Mesendoderm (in vitro differentiated cells): ENCODE results near the gene CFAP46.
"Not testable (repeated sequence)": the region's sequence is repeated elsewhere in the genome, so short reads cannot be mapped to it uniquely, and the experiment has no call there.

Source experiments
- DNase-seq: peaks from one replicate; pipeline ENCODE4 v3.0.0; 2013
- H2AK5ac ChIP-seq: 2 replicates; pipeline ENCODE4 v1.6.1; 2013; ENCODE audit warnings: low read length, inconsistent platforms
- H2BK120ac ChIP-seq: 2 replicates; pipeline ENCODE4 v1.6.1; 2013; ENCODE audit warnings: low read depth, mild to moderate bottlenecking, low read length, moderate library complexity, mixed read lengths
- H2BK15ac ChIP-seq: replicated peaks from 2 replicates; pipeline ENCODE4 v1.6.1; 2013; ENCODE audit warnings: low read depth, mild to moderate bottlenecking, moderate library complexity
- H2BK5ac ChIP-seq: 2 replicates; pipeline ENCODE4 v1.6.1; 2013; ENCODE audit warnings: low read length, inconsistent platforms
- H3K18ac ChIP-seq: 2 replicates; pipeline ENCODE4 v1.6.1; 2013; ENCODE audit warnings: mild to moderate bottlenecking, low read length, mixed read lengths
- H3K23ac ChIP-seq: one replicate; pipeline ENCODE4 v1.6.1; 2013; ENCODE audit warnings: low read length
- H3K27ac ChIP-seq: 2 replicates; pipeline ENCODE4 v1.5.1; 2013; ENCODE audit warnings: low read depth, mild to moderate bottlenecking, inconsistent platforms, low read length, moderate library complexity
- H3K27me3 ChIP-seq: 2 replicates; pipeline ENCODE4 v1.6.1; 2013; ENCODE audit warnings: low read length, control low read depth, mild to moderate bottlenecking, inconsistent platforms; ENCODE audit not compliant: insufficient read depth, poor library complexity
- H3K36me3 ChIP-seq: 2 replicates; pipeline ENCODE4 v1.6.1; 2013; ENCODE audit warnings: low read length, inconsistent platforms; ENCODE audit not compliant: control insufficient read depth, insufficient read depth
- H3K4ac ChIP-seq: one replicate; pipeline ENCODE4 v1.6.1; 2013; ENCODE audit warnings: low read depth, mild to moderate bottlenecking, low read length, moderate library complexity
- H3K4me1 ChIP-seq: 2 replicates; pipeline ENCODE4 v1.6.1; 2013; ENCODE audit warnings: low read depth, low read length, inconsistent platforms; ENCODE audit not compliant: control insufficient read depth
- H3K4me2 ChIP-seq: 2 replicates; pipeline ENCODE4 v1.6.1; 2013; ENCODE audit warnings: low read length
- H3K4me3 ChIP-seq: 2 replicates; pipeline ENCODE4 v1.5.1; 2013; ENCODE audit warnings: mild to moderate bottlenecking, low read length
- H3K56ac ChIP-seq: one replicate; pipeline ENCODE4 v1.6.1; 2013; ENCODE audit warnings: low read length
- H3K79me1 ChIP-seq: 2 replicates; pipeline ENCODE4 v1.6.1; 2013; ENCODE audit warnings: low read length, inconsistent platforms
- H3K79me2 ChIP-seq: 2 replicates; pipeline ENCODE4 v1.6.1; 2013; ENCODE audit warnings: mild to moderate bottlenecking, low read length; ENCODE audit not compliant: control insufficient read depth, insufficient read depth
- H3K9ac ChIP-seq: 2 replicates; pipeline ENCODE4 v1.6.1; 2013; ENCODE audit warnings: low read length, inconsistent platforms
- H4K5ac ChIP-seq: one replicate; pipeline ENCODE4 v1.6.1; 2013; ENCODE audit warnings: low read length
- H4K8ac ChIP-seq: one replicate; pipeline ENCODE4 v1.6.1; 2013; ENCODE audit warnings: low read depth, mild to moderate bottlenecking, control low read depth, low read length, moderate library complexity
- WGBS: extraction: QIAGEN DNeasy Blood & Tissue Kit; methylation state at CpG from one replicate; pipeline ENCODE4 v1.1.7; 2013; ENCODE audit warnings: low lambda C conversion rate, missing lambda C conversion rate; ENCODE audit not compliant: insufficient coverage; ENCODE audit errors: extremely low coverage; 5-methylcytosine and 5-hydroxymethylcytosine counted together

The CFAP46 gene

GRCh38 chr10:132958883-132959558 is 16.7 kb upstream of the CFAP46 start:
- no CpG with 5 or more reads among the region's 23 CpGs for WGBS

GRCh38 chr10:132957981-132958882 is 15.9 kb upstream of the CFAP46 start:
- H3K27me3 ChIP-seq, result no peaks in the 10 kb centered on the region
- H2BK15ac ChIP-seq, result no peak overlapping the region
- WGBS, result no CpG with 5 or more reads among the region's 34 CpGs

More at GRCh38 chr10:132958883-132959558, 16.7 kb upstream of the CFAP46 start:
- no peak overlapping the region for H3K9ac ChIP-seq
- H3K4me3 ChIP-seq, result no peak overlapping the region
- no peak overlapping the region for H4K5ac ChIP-seq
- H3K23ac ChIP-seq, result no peak overlapping the region
- DNase-seq, result no peak
- no peak overlapping the region for H3K27ac ChIP-seq
- H3K56ac ChIP-seq, result no peak overlapping the region
- H3K4me1 ChIP-seq, result no peaks in the 10 kb centered on the region
- no peaks in the 10 kb centered on the region for H3K27me3 ChIP-seq
- no peak overlapping the region for H2BK120ac ChIP-seq
- no peaks in the 10 kb centered on the region for H3K79me2 ChIP-seq
- no peak overlapping the region for H2AK5ac ChIP-seq
- no peak overlapping the region for H4K8ac ChIP-seq
- no peak overlapping the region for H3K4ac ChIP-seq
- no peaks in the 10 kb centered on the region for H3K79me1 ChIP-seq
- no peak overlapping the region for H3K4me2 ChIP-seq
- no peaks in the 10 kb centered on the region for H3K36me3 ChIP-seq
- H3K18ac ChIP-seq, result no peak overlapping the region
- H2BK5ac ChIP-seq, result no peak overlapping the region
- no peak overlapping the region for H2BK15ac ChIP-seq

GRCh38 chr10:132957131-132957530 is 14.8 kb upstream of the CFAP46 start:
- no peaks in the 10 kb centered on the region for H3K4me1 ChIP-seq
- H3K9ac ChIP-seq, result no peak overlapping the region
- no peak overlapping the region for H3K4me3 ChIP-seq
- no peak overlapping the region for H3K18ac ChIP-seq
- no CpG with 5 or more reads among the region's 10 CpGs for WGBS
- H2BK5ac ChIP-seq, result no peak overlapping the region
- H3K79me2 ChIP-seq, result no peaks in the 10 kb centered on the region
- H3K4me2 ChIP-seq, result no peak overlapping the region
- H3K27ac ChIP-seq, result no peak overlapping the region
- H3K79me1 ChIP-seq, result no peaks in the 10 kb centered on the region
- H2AK5ac ChIP-seq, result no peak overlapping the region
- DNase-seq, result no peak
- H3K56ac ChIP-seq, result no peak overlapping the region
- no peak overlapping the region for H4K8ac ChIP-seq
- no peaks in the 10 kb centered on the region for H3K36me3 ChIP-seq
- H2BK120ac ChIP-seq, result no peak overlapping the region
- H2BK15ac ChIP-seq, result no peak overlapping the region
- no peak overlapping the region for H4K5ac ChIP-seq
- H3K23ac ChIP-seq, result no peak overlapping the region
- no peak overlapping the region for H3K4ac ChIP-seq
- no peaks in the 10 kb centered on the region for H3K27me3 ChIP-seq

More at GRCh38 chr10:132957981-132958882, 15.9 kb upstream of the CFAP46 start:
- Histone ChIP-seq H3K4me2 (no peak overlapping the region), H3K9ac (no peak overlapping the region), H2AK5ac (no peak overlapping the region), H3K4me3 (no peak overlapping the region), H3K27ac (no peak overlapping the region), H4K5ac (no peak overlapping the region), H3K79me1 (no peaks in the 10 kb centered on the region), H2BK5ac (no peak overlapping the region), H3K23ac (no peak overlapping the region), H3K4ac (no peak overlapping the region), H2BK120ac (no peak overlapping the region), H3K18ac (no peak overlapping the region), H4K8ac (no peak overlapping the region), H3K79me2 (no peaks in the 10 kb centered on the region), H3K56ac (no peak overlapping the region), H3K36me3 (no peaks in the 10 kb centered on the region), H3K4me1 (no peaks in the 10 kb centered on the region)
- DNase-seq, result no peak

- H3K4me2 ChIP-seq, H3K79me2 ChIP-seq, H3K79me1 ChIP-seq, H2BK5ac ChIP-seq, DNase-seq, H3K4me1 ChIP-seq, H3K4ac ChIP-seq, H3K27me3 ChIP-seq, H3K18ac ChIP-seq, H4K8ac ChIP-seq, H3K36me3 ChIP-seq, H2BK15ac ChIP-seq, H2BK120ac ChIP-seq, H4K5ac ChIP-seq, H3K23ac ChIP-seq, H3K27ac ChIP-seq, H3K4me3 ChIP-seq, H3K9ac ChIP-seq, H3K56ac ChIP-seq, H2AK5ac ChIP-seq: not testable (repeated sequence)
- WGBS, result no CpG with 5 or more reads among the region's 4 CpGs
Observed at GRCh38 chr10:132956259-132956658, 13.9 kb upstream of the CFAP46 start.

GRCh38 chr10:132955479-132955878 is 13.1 kb upstream of the CFAP46 start:
- H3K56ac ChIP-seq, result no peak overlapping the region
- H3K18ac ChIP-seq, result no peak overlapping the region
- H3K4me1 ChIP-seq, result no peaks in the 10 kb centered on the region
- no peaks in the 10 kb centered on the region for H3K27me3 ChIP-seq
- DNase-seq, result no peak
- no peak overlapping the region for H4K5ac ChIP-seq
- H3K4me3 ChIP-seq, result no peak overlapping the region
- no CpG with 5 or more reads among the region's 11 CpGs for whole genome bisulfite sequencing
- no peak overlapping the region for H3K4ac ChIP-seq
- no peak overlapping the region for H3K4me2 ChIP-seq
- H3K27ac ChIP-seq, result no peak overlapping the region
- no peak overlapping the region for H3K23ac ChIP-seq
- no peak overlapping the region for H2AK5ac ChIP-seq
- no peaks in the 10 kb centered on the region for H3K79me2 ChIP-seq
- no peak overlapping the region for H4K8ac ChIP-seq
- H3K79me1 ChIP-seq, result no peaks in the 10 kb centered on the region
- H2BK120ac ChIP-seq, result no peak overlapping the region
- H2BK5ac ChIP-seq, result no peak overlapping the region
- H3K36me3 ChIP-seq, result no peaks in the 10 kb centered on the region
- H3K9ac ChIP-seq, result no peak overlapping the region
- no peak overlapping the region for H2BK15ac ChIP-seq
